NCI-H1694 treated with DMSO at 0.1 percent for 48 hours (cell line): ENCODE measurements around the gene LTBP4.
"Not testable (repeated sequence)": the region's sequence is repeated elsewhere in the genome, so short reads cannot be mapped to it uniquely, and the experiment has no call there.

Experiments
- DNase-seq: peaks from one replicate; lab custom pipeline; 2025; lab: John Stamatoyannopoulos, UW

Gene LTBP4

DNA sequence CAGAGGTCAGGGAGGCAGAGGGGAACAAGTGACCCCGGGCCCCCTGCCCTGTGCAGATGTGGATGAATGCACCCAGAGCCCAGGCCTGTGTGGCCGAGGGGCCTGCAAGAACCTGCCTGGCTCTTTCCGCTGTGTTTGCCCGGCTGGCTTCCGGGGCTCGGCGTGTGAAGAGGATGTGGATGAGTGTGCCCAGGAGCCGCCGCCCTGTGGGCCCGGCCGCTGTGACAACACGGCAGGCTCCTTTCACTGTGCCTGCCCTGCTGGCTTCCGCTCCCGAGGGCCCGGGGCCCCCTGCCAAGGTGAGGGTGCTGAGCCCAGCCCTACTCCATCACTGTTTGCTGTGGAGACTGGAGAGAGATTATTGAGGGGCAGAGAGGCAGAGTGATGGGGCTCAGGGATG, 9.9 kb downstream of the LTBP4 start:
- no peak for DNase-seq

DNA sequence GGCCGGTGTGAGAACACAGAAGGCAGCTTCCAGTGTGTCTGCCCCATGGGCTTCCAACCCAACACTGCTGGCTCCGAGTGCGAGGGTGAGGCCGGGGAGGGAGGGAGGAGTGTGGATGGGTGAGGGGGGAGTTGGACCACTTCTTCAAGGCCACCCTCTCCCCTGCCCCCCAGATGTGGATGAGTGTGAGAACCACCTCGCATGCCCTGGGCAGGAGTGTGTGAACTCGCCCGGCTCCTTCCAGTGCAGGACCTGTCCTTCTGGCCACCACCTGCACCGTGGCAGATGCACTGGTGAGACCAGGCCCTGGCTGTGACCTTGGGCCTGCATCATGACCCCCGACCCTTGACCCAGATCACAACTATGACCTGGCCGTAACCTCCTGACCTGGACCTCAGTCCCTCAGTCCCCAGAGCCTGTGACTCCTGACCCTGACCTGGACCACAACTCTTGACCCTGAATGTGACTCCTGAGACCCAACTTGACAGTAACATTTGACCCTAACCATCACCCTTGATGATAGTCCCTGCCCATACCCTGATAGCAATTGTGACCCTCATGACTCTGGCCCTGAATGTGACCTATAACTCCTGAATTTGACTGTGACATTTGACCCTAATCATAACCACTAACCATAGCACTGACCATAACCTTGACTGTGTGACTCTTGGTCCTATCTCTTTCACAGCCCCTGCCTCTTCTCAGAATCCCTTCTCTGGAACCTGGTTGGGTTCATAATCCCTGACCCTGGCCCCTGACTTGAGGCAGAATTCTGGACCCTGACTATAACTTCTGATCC, 10.9 kb downstream of the LTBP4 start:
- no peak for DNase-seq

DNA sequence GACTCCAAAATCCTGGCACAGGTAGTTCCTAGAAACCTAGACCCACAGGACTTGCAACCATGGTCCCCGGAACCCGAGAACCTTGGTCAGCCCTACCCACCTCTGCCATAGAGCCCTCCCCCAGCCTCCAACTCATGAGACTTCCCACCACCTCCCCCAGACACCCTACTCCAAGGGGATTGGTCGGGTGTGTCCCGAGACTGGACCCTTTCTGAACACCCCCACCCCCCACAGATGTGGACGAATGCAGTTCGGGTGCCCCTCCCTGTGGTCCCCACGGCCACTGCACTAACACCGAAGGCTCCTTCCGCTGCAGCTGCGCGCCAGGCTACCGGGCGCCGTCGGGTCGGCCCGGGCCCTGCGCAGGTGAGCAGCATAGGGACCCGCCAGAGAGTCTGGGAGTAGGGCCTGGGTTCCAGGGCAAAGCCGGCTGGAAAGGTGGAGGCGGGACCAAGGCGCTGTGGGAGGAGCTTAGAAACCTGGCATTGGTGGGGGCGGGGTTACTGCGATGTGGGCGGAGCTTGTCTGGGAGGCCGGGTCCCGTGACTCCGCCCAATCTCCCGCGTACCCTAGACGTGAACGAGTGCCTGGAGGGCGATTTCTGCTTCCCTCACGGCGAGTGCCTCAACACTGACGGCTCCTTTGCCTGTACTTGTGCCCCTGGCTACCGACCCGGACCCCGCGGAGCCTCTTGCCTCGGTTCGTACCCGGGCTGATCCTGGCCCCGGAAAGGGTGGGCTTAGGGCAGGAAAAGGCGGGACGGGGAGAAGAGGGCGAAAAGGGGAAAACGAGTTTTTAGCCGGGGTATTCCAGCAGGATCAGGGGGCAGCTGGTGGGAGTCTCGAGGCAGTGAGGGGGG, 11.9 kb downstream of the LTBP4 start:
- no peak for DNase-seq

DNA sequence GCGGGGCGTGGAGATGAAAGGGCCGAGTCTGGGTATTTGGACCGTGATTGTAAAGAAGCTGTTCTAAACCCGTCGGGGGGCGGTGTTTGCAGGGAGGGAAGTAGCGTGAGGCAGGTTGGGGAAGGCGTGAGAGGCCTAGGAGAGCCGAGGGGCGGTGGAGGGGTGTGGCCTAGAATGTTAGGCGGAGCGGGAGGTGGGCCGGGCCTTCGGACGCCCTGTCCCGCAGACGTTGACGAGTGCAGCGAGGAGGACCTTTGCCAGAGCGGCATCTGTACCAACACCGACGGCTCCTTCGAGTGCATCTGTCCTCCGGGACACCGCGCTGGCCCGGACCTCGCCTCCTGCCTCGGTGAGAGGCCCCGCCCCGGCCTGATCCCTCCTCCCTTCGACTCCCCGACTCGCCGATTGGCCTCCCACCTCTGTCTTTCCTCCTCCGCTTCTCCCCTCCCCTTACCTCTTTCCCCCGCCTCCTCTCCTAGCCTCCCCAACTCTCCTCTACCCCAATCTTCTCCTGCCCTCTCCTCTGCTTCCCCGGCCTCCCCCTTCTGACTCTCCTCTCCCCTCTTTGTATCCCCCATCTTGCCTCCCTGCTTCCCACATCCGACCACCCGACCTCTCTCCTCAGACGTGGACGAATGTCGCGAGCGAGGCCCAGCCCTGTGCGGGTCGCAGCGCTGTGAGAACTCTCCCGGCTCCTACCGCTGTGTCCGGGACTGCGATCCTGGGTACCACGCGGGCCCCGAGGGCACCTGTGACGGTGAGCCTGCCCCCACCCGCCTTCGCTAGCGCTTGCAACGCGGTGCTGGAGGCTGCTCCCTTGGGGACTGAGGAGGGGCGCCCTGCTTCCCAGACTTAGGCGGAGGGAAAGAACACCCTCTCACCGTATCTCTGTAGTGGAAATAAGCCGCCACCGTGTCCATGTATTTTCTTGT, 12.8 kb downstream of the LTBP4 start:
- no peak for DNase-seq

DNA sequence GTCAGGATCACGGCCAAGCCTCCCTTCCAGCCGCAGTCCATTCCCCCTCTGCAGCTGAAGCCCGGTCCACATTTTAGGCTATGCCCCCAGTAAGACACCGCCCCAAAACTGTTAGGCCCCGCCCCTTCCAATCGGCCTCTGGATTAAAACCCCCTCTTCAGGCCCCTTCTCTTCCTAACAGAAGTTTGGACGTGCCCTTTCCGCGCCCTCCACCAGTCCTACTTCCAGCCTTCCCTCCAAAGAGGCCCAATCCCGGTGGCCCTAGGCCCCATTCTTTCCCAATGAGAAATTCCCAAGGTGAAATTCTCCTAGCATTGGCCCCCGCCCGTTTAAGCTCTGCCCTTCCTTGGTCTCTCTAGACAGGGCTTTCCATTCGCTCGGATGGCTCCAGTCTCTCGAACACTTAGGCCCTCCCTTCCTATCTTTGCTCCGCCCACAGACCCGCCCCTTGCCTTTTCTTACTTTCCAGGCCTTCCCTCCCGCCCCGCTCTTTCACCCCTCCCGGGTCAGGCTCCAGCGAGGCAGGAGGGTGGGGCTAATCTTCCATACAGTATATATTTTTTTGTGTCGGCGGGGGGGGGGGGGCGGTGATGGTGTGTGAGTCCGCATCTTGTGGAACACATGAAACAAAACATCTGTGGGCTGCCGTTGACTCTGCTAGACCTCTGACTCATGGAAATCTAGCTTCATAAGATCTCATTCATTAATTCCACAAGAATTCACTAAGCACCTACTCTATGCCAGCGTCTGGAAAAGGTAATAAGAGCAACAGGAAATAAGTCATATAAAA, 13.6 kb downstream of the LTBP4 start:
- no peak for DNase-seq

DNA sequence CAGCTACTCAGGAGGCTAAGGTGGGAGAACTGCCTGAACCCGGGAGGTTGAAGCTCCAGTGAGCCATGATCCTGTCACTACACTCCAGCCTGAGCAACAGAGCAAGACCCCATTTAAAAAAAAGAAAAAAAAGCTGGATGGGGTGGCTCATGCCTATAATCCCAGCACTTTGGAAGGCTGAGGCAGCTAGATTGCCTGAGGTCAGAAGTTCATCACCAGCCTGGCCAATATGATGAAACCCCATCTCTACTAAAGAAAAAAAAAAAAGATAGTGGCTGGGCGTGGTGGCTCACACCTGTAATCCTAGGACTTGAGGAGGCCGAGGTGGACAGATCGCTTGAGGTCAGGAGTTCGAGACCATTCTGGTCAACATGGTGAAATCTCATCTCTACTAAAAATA, 15.0 kb downstream of the LTBP4 start:
- DNase-seq = no peak

DNA sequence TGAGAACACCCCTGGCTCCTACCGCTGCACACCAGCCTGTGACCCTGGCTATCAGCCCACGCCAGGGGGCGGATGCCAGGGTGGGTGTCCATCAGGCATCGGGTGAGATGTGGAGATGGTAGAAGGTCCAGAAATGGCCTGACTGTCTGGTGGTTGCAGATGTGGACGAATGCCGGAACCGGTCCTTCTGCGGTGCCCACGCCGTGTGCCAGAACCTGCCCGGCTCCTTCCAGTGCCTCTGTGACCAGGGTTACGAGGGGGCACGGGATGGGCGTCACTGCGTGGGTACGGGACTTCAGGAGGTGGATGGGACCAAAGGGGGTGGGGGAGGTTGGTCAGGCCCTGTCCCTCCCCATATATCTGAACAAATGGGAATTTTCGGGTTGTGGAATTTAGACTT, 15.8 kb downstream of the LTBP4 start:
- DNase-seq = no peak

DNA sequence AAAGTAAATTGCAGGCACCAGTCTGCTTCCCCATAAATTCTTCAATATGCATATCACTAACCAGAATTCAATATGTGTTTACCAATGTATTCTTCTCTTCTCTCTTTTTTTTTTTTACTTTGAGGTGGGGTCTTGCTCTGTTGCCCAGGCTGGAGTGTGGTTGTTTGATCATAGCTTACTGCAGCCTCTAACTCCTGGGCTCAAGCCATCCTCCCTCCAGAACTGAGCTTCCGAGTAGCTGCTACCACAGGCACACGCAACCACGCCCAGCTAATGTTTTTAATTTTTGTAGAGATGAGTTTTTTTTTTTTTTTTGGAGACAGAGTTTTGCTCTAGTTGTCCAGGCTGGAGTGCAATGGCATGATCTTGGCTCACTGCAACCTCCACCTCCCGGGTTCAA, 16.8 kb downstream of the LTBP4 start:
- DNase-seq = no peak

DNA sequence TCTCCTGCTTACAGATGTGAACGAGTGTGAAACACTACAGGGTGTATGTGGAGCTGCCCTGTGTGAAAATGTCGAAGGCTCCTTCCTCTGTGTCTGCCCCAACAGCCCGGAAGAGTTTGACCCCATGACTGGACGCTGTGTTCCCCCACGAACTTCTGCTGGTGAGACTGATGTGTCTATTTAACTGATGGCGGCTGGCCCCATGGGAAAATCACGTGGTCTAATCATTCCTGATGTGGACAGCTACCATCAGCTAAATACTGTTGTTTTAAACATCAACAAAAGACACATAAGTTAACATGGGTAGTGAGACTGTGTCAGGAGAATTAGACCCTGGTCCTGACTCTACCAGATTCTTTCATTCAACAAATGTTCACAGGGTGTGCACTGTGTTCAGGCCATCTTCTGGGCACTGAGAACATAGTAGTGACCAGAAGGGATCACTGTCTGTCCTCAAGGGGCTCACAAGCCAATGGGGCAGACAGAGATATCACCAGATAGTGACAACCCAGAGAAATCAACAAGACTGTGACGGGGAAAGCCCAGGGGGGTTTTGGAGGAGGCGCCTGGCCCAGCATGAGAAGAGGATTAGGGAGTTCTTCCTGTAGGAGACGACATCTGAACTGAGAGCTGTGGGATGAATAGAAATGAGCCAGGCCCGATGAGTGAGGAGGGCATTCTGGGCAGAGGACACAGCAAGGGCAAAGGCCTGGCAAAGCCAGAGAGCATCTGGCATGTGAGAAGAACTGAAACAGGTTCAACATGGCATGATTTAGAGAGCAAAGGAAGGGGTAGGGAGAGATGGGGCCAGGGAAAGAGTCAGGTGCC, 18.4 kb downstream of the LTBP4 start:
- DNase-seq = peak; percentile 66

DNA sequence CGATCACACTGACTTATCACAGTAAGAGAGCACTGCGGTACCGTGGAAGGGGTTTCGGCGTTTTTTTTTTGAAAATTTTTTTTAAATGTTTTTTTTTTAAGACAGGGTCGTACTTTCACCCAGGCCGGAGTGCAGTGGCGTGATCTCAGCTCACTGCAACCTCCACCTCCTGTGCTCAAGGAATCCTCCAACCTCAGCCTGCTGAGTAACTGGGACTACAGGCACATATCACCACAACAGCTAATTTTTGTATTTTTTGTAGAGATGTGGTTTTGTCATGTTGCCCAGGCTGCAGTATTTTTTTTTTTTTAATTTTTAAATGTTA, 19.0 kb downstream of the LTBP4 start:
- no peak for DNase-seq

DNA sequence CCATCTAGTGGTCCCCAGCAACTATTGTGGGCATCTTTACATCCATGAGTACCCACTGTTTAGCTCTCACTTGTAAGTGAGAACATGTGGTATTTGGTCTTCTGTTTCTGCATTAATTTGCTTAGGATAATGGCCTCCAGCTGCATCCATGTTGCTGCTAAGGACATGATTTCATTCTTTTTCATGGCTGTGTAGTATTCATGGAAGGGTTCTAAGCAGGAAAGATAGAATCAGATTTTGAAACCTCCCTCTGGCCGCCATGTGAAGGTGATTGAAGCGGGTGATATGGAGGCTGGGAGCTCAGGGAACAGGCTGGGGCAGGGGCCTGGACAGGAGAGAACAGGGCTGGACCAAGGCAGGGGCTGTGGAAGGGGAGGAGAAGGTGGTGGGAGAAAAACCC, 20.1 kb downstream of the LTBP4 start:
- no peak for DNase-seq

DNA sequence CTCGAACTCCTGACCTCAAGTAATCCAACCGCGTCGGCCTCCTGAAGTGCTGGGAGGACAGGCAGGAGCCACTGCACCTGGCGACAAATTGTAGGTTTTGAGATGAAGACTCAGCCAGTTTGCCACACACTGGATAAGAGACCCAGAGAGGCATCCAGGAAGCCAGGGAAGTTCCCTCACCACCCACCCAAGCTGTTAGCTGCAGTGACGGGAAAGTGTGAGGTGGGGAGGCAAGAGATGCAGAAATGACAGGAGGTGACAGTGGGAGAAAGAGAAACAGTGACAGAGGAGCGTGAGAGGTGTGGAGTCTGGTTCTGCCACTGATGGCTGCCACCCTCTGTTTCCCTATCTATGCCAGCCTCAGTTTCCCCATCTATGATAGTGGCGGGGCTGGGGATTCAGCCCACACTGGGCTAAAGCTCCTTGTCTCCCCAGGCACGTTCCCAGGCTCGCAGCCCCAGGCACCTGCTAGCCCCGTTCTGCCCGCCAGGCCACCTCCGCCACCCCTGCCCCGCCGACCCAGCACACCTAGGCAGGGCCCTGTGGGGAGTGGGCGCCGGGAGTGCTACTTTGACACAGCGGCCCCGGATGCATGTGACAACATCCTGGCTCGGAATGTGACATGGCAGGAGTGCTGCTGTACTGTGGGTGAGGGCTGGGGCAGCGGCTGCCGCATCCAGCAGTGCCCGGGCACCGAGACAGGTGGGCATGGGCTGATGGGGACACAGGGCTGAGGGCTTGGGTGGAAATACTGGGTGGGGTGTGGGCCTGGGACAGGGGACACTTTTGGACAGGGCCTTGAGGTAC, 21.0 kb downstream of the LTBP4 start:
- DNase-seq = no peak

DNA sequence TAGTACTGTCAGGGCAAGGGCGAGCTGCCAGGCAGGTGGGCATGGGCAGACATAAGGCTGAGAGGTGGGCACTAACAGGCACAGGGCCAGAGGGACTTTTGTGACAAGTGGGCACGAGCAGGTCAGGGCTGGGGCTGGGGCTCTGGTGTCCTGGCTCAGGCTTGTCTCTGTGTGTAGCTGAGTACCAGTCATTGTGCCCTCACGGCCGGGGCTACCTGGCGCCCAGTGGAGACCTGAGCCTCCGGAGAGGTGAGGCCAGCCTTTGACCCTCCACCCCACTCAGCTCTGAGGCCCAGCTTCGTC, 21.6 kb downstream of the LTBP4 start:
- no peak for DNase-seq

DNA sequence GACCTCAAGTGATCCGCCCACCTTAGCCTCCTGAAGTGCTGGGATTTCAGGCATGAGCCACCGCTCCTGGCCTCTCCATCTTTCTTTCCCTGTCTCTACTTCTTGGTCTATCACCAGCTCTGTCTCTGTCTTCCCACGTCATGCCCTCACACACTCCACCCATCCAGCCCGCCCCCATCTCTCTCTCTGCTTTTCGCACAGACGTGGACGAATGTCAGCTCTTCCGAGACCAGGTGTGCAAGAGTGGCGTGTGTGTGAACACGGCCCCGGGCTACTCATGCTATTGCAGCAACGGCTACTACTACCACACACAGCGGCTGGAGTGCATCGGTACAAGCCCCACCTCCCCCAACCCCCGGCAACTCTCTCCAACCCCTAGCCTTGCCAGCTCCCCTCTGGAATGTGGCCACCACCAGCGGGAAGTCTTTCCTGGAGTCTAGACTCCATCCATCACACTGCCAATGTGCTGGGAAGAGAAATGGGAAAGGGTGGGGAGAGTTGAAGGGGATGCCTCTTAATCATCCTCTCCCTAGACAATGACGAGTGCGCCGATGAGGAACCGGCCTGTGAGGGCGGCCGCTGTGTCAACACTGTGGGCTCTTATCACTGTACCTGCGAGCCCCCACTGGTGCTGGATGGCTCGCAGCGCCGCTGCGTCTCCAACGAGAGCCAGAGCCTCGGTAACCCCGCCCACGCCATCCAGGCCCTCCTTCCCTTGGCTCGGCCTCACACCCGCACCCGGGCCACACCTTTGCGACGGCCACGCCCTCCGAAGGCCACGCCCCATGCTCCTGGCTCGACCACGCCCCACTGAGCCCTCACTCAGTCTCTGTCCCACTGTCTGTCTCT, 22.5 kb downstream of the LTBP4 start:
- DNase-seq = no peak

DNA sequence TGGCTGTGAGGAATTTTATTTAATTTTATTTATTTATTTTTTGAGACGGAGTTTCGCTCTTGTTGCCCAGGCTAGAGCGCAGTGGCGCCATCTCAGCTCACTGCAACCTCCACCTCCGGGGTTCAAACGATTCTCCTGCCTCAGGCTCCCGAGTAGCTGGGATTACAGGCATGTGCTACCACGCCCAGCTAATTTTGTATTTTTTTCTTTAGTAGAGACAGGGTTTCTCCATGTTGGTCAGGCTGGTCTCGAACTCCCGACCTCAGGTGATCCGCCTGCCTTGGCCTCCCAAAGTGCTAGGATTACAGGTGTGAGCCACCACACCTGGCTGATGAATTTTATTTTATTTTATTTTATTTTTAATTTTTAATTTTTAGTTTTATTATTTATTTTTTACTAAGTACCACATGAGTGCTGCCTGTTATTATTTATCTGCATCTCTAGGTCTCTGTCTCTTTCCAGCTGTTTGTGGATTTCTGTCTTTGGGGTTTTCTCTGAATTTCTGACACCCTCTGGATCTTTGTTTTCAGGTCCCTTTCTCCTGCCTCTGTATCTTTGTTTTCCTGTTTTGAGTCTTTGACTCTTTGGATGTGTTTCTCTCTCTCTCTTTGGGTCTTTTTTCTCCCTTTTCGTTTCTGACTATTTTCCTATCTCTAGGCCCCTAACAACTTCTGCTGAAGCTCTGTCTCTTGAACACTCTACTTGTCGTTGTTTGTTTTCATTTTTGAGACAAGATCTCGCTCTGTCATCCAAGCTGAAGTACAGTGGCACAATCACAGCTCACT, 23.4 kb downstream of the LTBP4 start:
- DNase-seq = not testable (repeated sequence)

DNA sequence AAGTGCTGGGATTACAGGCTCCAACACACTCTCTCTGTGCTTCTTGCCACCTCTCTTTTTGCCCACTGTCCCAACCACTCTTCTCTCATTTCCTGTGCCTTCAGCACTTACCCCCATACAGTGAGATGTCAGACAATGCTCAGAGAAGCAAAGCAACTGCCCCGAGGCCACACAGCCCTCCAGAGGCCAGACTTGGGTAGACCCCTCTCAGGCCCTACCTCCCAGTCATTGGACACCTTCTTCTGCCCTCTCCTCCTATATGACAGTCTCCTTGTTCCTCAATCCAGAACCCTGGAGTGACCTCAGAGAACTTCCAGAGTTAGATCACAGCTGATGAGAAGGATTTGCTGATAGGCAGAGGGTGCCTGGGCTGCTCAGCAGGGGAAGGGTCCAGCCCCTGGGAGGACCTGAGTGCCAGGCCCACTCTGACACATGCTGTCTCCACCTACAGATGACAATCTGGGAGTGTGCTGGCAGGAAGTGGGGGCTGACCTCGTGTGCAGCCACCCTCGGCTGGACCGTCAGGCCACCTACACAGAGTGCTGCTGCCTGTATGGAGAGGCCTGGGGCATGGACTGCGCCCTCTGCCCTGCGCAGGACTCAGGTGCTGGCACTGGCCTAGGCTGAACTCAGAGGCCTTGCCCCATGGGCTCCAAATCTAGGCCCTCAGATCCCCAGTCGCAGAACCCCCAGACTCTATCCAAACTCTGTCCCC, 24.4 kb downstream of the LTBP4 start:
- no peak for DNase-seq

DNA sequence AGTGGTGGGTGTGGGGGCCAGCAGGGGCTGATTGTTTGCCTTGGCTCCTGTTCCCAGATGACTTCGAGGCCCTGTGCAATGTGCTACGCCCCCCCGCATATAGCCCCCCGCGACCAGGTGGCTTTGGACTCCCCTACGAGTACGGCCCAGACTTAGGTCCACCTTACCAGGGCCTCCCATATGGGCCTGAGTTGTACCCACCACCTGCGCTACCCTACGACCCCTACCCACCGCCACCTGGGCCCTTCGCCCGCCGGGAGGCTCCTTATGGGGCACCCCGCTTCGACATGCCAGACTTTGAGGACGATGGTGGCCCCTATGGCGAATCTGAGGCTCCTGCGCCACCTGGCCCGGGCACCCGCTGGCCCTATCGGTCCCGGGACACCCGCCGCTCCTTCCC, 25.7 kb downstream of the LTBP4 start:
- DNase-seq = no peak
